Measurements from ENCODE around the gene STON1. TPM values are rescaled to one million over a fixed set of nuclear protein-coding genes. Genes with fewer than 3 reads are reported as not detected.

Gene STON1
- total RNA-seq, 8 experiments from 2014 or later, result 3.3 to 70.9 (median 8.5) TPM

GRCh38 chr2:48562281-48562680 is 32.3 kb downstream of the STON1 start:
- no peak for ATAC-seq (replicated peaks in 6 of 8)
- no peak overlapping the region for H3K27ac ChIP-seq
- H3K4me3 ChIP-seq, result no peak overlapping the region
- 68 to 100% (median 98%) methylated on average over 1 to 4 of the region's 4 CpGs for WGBS, 10 experiments
- in situ Hi-C loops (cut with MboI; ENCODE audit: low pct_unique_long_range_greater_than_20kb in 2 of 9, low sequenced_read_pairs in 9 of 9, unreplicated experiment in 9 of 9), result no loop called here
- peaks cover 0 to 6% of the 10 kb centered on the region in 2 donors for H3K4me1 ChIP-seq (replicated peaks in 1 of 2)

GRCh38 chr2:48566592-48567310 is 36.8 kb downstream of the STON1 start:
- in situ Hi-C loops (cut with MboI; ENCODE audit: low pct_unique_long_range_greater_than_20kb in 2 of 9, low sequenced_read_pairs in 9 of 9, unreplicated experiment in 9 of 9), result no loop called here
- Histone ChIP-seq H3K4me1 (replicated peaks in 1 of 2) (peaks cover 0 to 7% of the 10 kb centered on the region in 2 donors), H3K27ac (no peak overlapping the region), H3K4me3 (no peak overlapping the region)
- 0 to 100% (median 57%) methylated on average over 1 to 6 of the region's 7 CpGs for WGBS, 10 experiments
- ATAC-seq (replicated peaks in 6 of 8), result peak in 6 of 8 experiments; percentile 33 to 97 (median 79)

- in situ Hi-C loops (cut with MboI; ENCODE audit: low pct_unique_long_range_greater_than_20kb in 2 of 9, low sequenced_read_pairs in 9 of 9, unreplicated experiment in 9 of 9), result no loop called here
- Histone ChIP-seq H3K27ac (no peak overlapping the region), H3K4me3 (no peak overlapping the region), H3K4me1 (replicated peaks in 1 of 2) (peaks cover 0 to 13% of the 10 kb centered on the region in 2 donors)
- peak in 1 of 8 experiments; percentile 25 for ATAC-seq (replicated peaks in 6 of 8)
- WGBS, 10 experiments, result 69 to 100% (median 88%) methylated on average over 1 to 4 of the region's 4 CpGs; no CpG with 5 or more reads in 4 of the 10 experiments
Observed at GRCh38 chr2:48567671-48568070, 37.7 kb downstream of the STON1 start.

GRCh38 chr2:48568547-48568946 is 38.6 kb downstream of the STON1 start:
- in situ Hi-C loops (cut with MboI; ENCODE audit: low pct_unique_long_range_greater_than_20kb in 2 of 9, low sequenced_read_pairs in 9 of 9, unreplicated experiment in 9 of 9), result no loop called here
- 60 to 100% (median 96%) methylated on average over 1 to 4 of the region's 4 CpGs; no CpG with 5 or more reads in 4 of the 10 experiments for WGBS, 10 experiments
- peak in 1 of 8 experiments; percentile 19 for ATAC-seq (replicated peaks in 6 of 8)

GRCh38 chr2:48569433-48569832 is 39.5 kb downstream of the STON1 start:
- H3K4me3 ChIP-seq, result no peak overlapping the region
- ATAC-seq (replicated peaks in 6 of 8), result no peak
- H3K4me1 ChIP-seq (replicated peaks in 1 of 2), result peaks cover 4 to 21% of the 10 kb centered on the region in 2 donors
- no peak overlapping the region for H3K27ac ChIP-seq
- in situ Hi-C loops (cut with MboI; ENCODE audit: low pct_unique_long_range_greater_than_20kb in 2 of 9, low sequenced_read_pairs in 9 of 9, unreplicated experiment in 9 of 9), result no loop called here

More at GRCh38 chr2:48568547-48568946, 38.6 kb downstream of the STON1 start:
- Histone ChIP-seq H3K4me3 (no peak overlapping the region), H3K4me1 (replicated peaks in 1 of 2) (peaks cover 4 to 21% of the 10 kb centered on the region in 2 donors), H3K27ac (no peak overlapping the region)

- in situ Hi-C loops (cut with MboI; ENCODE audit: low pct_unique_long_range_greater_than_20kb in 2 of 9, low sequenced_read_pairs in 9 of 9, unreplicated experiment in 9 of 9), result no loop called here
- Histone ChIP-seq H3K27ac (peak overlapping the region in 1 of 2 donors; percentile 51), H3K4me1 (replicated peaks in 1 of 2) (peaks cover 4 to 17% of the 10 kb centered on the region in 2 donors), H3K4me3 (no peak overlapping the region)
- ATAC-seq (replicated peaks in 6 of 8), result peak in 5 of 8 experiments; percentile 99
- WGBS, 10 experiments, result 0 to 100% (median 20%) methylated on average over 1 to 3 of the region's 5 CpGs; no CpG with 5 or more reads in 3 of the 10 experiments
Observed at GRCh38 chr2:48572816-48573215, 42.9 kb downstream of the STON1 start.

GRCh38 chr2:48574353-48575287 is 44.7 kb downstream of the STON1 start:
- no peak overlapping the region for H3K27ac ChIP-seq
- ATAC-seq (replicated peaks in 6 of 8), result peak in 2 of 8 experiments; percentile 43 to 95
- in situ Hi-C loops (cut with MboI; ENCODE audit: low pct_unique_long_range_greater_than_20kb in 2 of 9, low sequenced_read_pairs in 9 of 9, unreplicated experiment in 9 of 9), result no loop called here
- H3K4me3 ChIP-seq, result no peak overlapping the region
- 45 to 100% (median 94%) methylated on average over 1 to 9 of the region's 9 CpGs for WGBS, 10 experiments
- peaks cover 4 to 14% of the 10 kb centered on the region in 2 donors for H3K4me1 ChIP-seq (replicated peaks in 1 of 2)

- in situ Hi-C loops (cut with MboI; ENCODE audit: low pct_unique_long_range_greater_than_20kb in 2 of 9, low sequenced_read_pairs in 9 of 9, unreplicated experiment in 9 of 9), result no loop called here
- Histone ChIP-seq H3K4me3 (no peak overlapping the region), H3K4me1 (replicated peaks in 1 of 2) (peaks cover under 1 to 1% of the 10 kb centered on the region in 2 donors), H3K27ac (no peak overlapping the region)
- no peak for ATAC-seq (replicated peaks in 6 of 8)
- 62 to 100% (median 91%) methylated on average over 1 to 4 of the region's 4 CpGs; no CpG with 5 or more reads in 2 of the 10 experiments for WGBS, 10 experiments
Observed at GRCh38 chr2:48578313-48578712, 48.4 kb downstream of the STON1 start.

- Histone ChIP-seq H3K4me1 (replicated peaks in 1 of 2) (peaks cover 17 to 30% of the 10 kb centered on the region in 2 donors), H3K4me3 (no peak overlapping the region), H3K27ac (no peak overlapping the region)
- ATAC-seq (replicated peaks in 6 of 8), result no peak
- WGBS, 10 experiments, result 74 to 100% (median 100%) methylated on average over 1 to 3 of the region's 3 CpGs; no CpG with 5 or more reads in 4 of the 10 experiments
- in situ Hi-C loops (cut with MboI; ENCODE audit: low pct_unique_long_range_greater_than_20kb in 2 of 9, low sequenced_read_pairs in 9 of 9, unreplicated experiment in 9 of 9), result no loop called here
Observed at GRCh38 chr2:48583961-48584360, 54.0 kb downstream of the STON1 start.

GRCh38 chr2:48584551-48584950 is 54.6 kb downstream of the STON1 start:
- 100% methylated on average over 1 to 2 of the region's 4 CpGs; no CpG with 5 or more reads in 7 of the 10 experiments for WGBS, 10 experiments
- H3K4me3 ChIP-seq, result no peak overlapping the region
- H3K4me1 ChIP-seq (replicated peaks in 1 of 2), result peaks cover 20 to 35% of the 10 kb centered on the region in 2 donors
- in situ Hi-C loops (cut with MboI; ENCODE audit: low pct_unique_long_range_greater_than_20kb in 2 of 9, low sequenced_read_pairs in 9 of 9, unreplicated experiment in 9 of 9), result no loop called here
- ATAC-seq (replicated peaks in 6 of 8), result no peak
- no peak overlapping the region for H3K27ac ChIP-seq

GRCh38 chr2:48586433-48586832 is 56.5 kb downstream of the STON1 start:
- ATAC-seq (replicated peaks in 6 of 8), result no peak
- in situ Hi-C loops (cut with MboI; ENCODE audit: low pct_unique_long_range_greater_than_20kb in 2 of 9, low sequenced_read_pairs in 9 of 9, unreplicated experiment in 9 of 9), result no loop called here
- 0 to 100% (median 70%) methylated on average over 1 to 4 of the region's 4 CpGs; no CpG with 5 or more reads in 3 of the 10 experiments for WGBS, 10 experiments
- Histone ChIP-seq H3K27ac (peak overlapping the region in 1 of 2 donors; percentile 12), H3K4me1 (replicated peaks in 1 of 2) (peaks cover 28 to 38% of the 10 kb centered on the region in 2 donors), H3K4me3 (no peak overlapping the region)

GRCh38 chr2:48587560-48587959 is 57.6 kb downstream of the STON1 start:
- WGBS, 10 experiments, result 33 to 83% (median 44%) methylated on average over 1 to 4 of the region's 5 CpGs; no CpG with 5 or more reads in 4 of the 10 experiments
- ATAC-seq (replicated peaks in 6 of 8), result peak in 6 of 8 experiments; percentile 18 to 89 (median 80)
- Histone ChIP-seq H3K4me3 (no peak overlapping the region), H3K4me1 (replicated peaks in 1 of 2) (peaks cover 28 to 38% of the 10 kb centered on the region in 2 donors), H3K27ac (peak overlapping the region in 1 of 2 donors; percentile 65)
- in situ Hi-C loops (cut with MboI; ENCODE audit: low pct_unique_long_range_greater_than_20kb in 2 of 9, low sequenced_read_pairs in 9 of 9, unreplicated experiment in 9 of 9), result no loop called here

- in situ Hi-C loops (cut with MboI; ENCODE audit: low pct_unique_long_range_greater_than_20kb in 2 of 9, low sequenced_read_pairs in 9 of 9, unreplicated experiment in 9 of 9), result no loop called here
- H3K27ac ChIP-seq, result peak overlapping the region in 1 of 2 donors; percentile 44
- ATAC-seq (replicated peaks in 6 of 8), result no peak
- peaks cover 28 to 38% of the 10 kb centered on the region in 2 donors for H3K4me1 ChIP-seq (replicated peaks in 1 of 2)
- H3K4me3 ChIP-seq, result no peak overlapping the region
- WGBS, 10 experiments, result 67 to 100% (median 93%) methylated on average over 1 to 3 of the region's 3 CpGs; no CpG with 5 or more reads in 3 of the 10 experiments
Observed at GRCh38 chr2:48587961-48588360, 58.0 kb downstream of the STON1 start.
